Mucosa of stomach (tissue), 1 donor: ENCODE results near the gene TRIAP1.

Experiments
- H3K27me3 ChIP-seq: one replicate; pipeline ENCODE4 v1.7.0; 2013; ENCODE audit warnings: mild to moderate bottlenecking, low read length; ENCODE audit not compliant: control insufficient read depth, insufficient read depth
- H3K36me3 ChIP-seq: one replicate; pipeline ENCODE4 v1.7.0; 2013; ENCODE audit warnings: low read length; ENCODE audit not compliant: control insufficient read depth, insufficient read depth
- H3K4me1 ChIP-seq: one replicate; pipeline ENCODE4 v1.7.0; 2013; ENCODE audit warnings: mild to moderate bottlenecking, low read length; ENCODE audit not compliant: control insufficient read depth, insufficient read depth
- H3K4me3 ChIP-seq: one replicate; pipeline ENCODE4 v1.7.0; 2013; ENCODE audit warnings: low read length
- H3K9ac ChIP-seq: one replicate; pipeline ENCODE4 v1.7.0; 2013; ENCODE audit warnings: mild to moderate bottlenecking, low read length, moderate library complexity
- H3K9me3 ChIP-seq: one replicate; pipeline ENCODE4 v1.7.0; 2013; ENCODE audit warnings: mild to moderate bottlenecking, low read length, moderate library complexity; ENCODE audit not compliant: control insufficient read depth
- donor health status: Pancreatic carcinoma.

Gene TRIAP1

DNA sequence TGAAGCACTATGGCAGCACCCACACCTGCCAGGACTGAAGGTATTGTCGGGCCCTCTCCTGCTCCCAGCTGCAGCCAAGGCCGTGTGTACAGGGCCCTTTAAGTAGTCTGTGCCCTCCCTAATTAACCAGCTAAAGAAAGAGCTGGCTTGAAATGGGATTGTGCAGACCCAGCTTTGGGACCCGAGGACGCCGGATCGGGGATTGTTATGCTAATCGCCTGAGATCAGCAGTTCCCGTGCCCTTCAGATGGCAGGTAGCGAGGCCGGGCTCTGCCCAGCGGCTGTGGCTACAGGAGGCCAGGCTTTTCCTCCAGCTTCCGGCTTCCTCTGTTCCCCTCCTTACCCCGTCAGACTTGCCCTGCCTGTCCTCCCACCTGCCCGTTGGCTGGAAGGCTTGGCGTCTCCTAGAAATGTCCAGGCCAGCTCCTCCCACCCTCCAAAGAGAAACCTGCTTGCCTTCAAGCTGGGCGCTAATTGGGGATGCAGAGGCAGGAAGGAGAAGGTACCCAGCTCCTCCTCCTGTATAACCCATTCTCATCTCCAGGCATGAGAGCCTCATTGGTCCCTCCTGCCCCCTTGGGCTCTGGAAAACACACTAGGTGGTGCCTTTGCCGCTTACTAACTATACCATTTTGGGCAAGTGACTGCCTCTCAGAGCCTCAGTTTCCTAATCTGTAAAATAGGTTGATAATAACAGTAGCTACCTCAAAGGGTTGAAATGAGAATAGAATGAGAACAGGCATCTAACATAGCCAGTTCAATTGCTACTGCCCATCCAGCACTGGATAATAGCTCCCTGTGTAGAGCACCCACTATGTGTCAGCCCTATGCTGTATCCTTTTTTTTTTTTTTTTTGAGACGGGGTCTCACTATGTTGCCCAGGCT is 51.5 kb downstream of the TRIAP1 start:
- Histone ChIP-seq H3K9ac (peak overlapping the region; percentile 65), H3K27me3 (peaks cover 14% of the 10 kb centered on the region), H3K9me3 (no peaks in the 10 kb centered on the region)

More for the DNA sequence above, 51.5 kb downstream of the TRIAP1 start:
- Histone ChIP-seq H3K36me3 (no peaks in the 10 kb centered on the region), H3K4me3 (peak overlapping the region; percentile 25), H3K4me1 (peaks cover 25% of the 10 kb centered on the region)
